PC-9 (cell line): Measurements from ENCODE around the gene STX12. TPM values are rescaled to one million over a fixed set of nuclear protein-coding genes. Genes with fewer than 3 reads are reported as not detected.
A peak's percentile ranks its signal among the peaks of the same experiment; 100 is the strongest.
"Not testable (repeated sequence)": the region's sequence is repeated elsewhere in the genome, so short reads cannot be mapped to it uniquely, and the experiment has no call there.

Experiments
- BruUV-seq: library from RNA; stranded (reverse); fragments of 400-500 nt; replicated peaks from 2 replicates; lab custom pipeline; 2021; lab: Mats Ljungman, UMichigan
- CTCF ChIA-PET: fragments of 300-600 bp; sonication (Branson Sonifier 250); formaldehyde crosslinking; loops from one replicate; lab custom pipeline; 2022; ENCODE audit warnings: antibody characterized with exemption; lab: Charles Lee
- POLR2A ChIA-PET: fragments of 300-600 bp; sonication (Branson Sonifier 250); formaldehyde crosslinking; loops from one replicate; lab custom pipeline; 2022; ENCODE audit warnings: antibody characterized with exemption; ENCODE audit not compliant: unreplicated experiment; lab: Charles Lee
- DNase-seq, 2 experiments: peaks; one replicate each; pipeline versions ENCODE4 v3.0.0 to v3.0.0-alpha.2; 2015 to 2022; ENCODE audit warnings: mixed read lengths in 1 of 2
- H2AFZ ChIP-seq: fragments of 200-600 bp; sonication (generic); 2 replicates; pipeline ENCODE4 v1.8.1; 2017; ENCODE audit warnings: antibody characterized with exemption
- H3F3A ChIP-seq: fragments of 200-600 bp; sonication (generic); 2 replicates; pipeline ENCODE4 v1.8.1; 2017; ENCODE audit warnings: antibody characterized with exemption, mild to moderate bottlenecking, low read depth; ENCODE audit not compliant: insufficient read depth
- H3K27ac ChIP-seq: fragments of 200-600 bp; sonication (generic); 2 replicates; pipeline ENCODE4 v1.6.1; 2016; ENCODE audit warnings: mixed run types
- H3K27me3 ChIP-seq: fragments of 200-600 bp; sonication (generic); 2 replicates; pipeline ENCODE4 v1.6.1; 2016; ENCODE audit warnings: low read depth, mixed run types; ENCODE audit not compliant: insufficient read depth
- H3K36me3 ChIP-seq: fragments of 200-600 bp; sonication (generic); 2 replicates; pipeline ENCODE4 v1.6.1; 2016; ENCODE audit warnings: low read depth, mixed run types
- H3K4me1 ChIP-seq: fragments of 200-600 bp; sonication (generic); replicated peaks from 2 replicates; pipeline ENCODE4 v1.6.1; 2016; ENCODE audit warnings: mixed run types; ENCODE audit not compliant: insufficient read depth
- H3K4me2 ChIP-seq: fragments of 200-600 bp; sonication (generic); 2 replicates; pipeline ENCODE4 v1.6.1; 2017; ENCODE audit warnings: mixed run types
- H3K4me3 ChIP-seq: fragments of 200-600 bp; sonication (generic); 2 replicates; pipeline ENCODE4 v1.6.1; 2016; ENCODE audit warnings: mixed run types
- H3K79me2 ChIP-seq: fragments of 200-600 bp; sonication (generic); 2 replicates; pipeline ENCODE4 v1.6.1; 2017; ENCODE audit warnings: low read depth, mixed run types
- H3K9me2 ChIP-seq: fragments of 200-600 bp; sonication (generic); 2 replicates; pipeline ENCODE4 v1.8.1; 2017; ENCODE audit warnings: mild to moderate bottlenecking; ENCODE audit not compliant: insufficient read depth
- H3K9me3 ChIP-seq: fragments of 200-600 bp; sonication (generic); 2 replicates; pipeline ENCODE4 v1.8.1; 2016; ENCODE audit warnings: low read depth; ENCODE audit not compliant: insufficient read depth
- H4K20me1 ChIP-seq: fragments of 200-600 bp; sonication (generic); 2 replicates; pipeline ENCODE4 v1.8.1; 2017; ENCODE audit not compliant: insufficient read depth
- EZH2 ChIP-seq: fragments of 200-600 bp; sonication (generic); IDR thresholded peaks from 2 replicates; pipeline ENCODE4 v1.8.0; 2017; ENCODE audit warnings: antibody characterized with exemption, low read depth
- intact Hi-C: fragments of 100-400 bp; cut with micrococcal nuclease; formaldehyde crosslinking; loops from one replicate; pipeline ENCODE4 v1.10.0; 2022; ENCODE audit not compliant: unreplicated experiment
- total RNA-seq: library from RNA; stranded (reverse); gene quantifications from 2 replicates; pipeline ENCODE4 v1.2.3, GENCODE V29; 2021
- TF ChIP-seq, protein P1 (sequence below): fragments of 200-600 bp; sonication (generic); conservative IDR thresholded peaks from 2 replicates; pipeline ENCODE4 v1.6.1; 2017; ENCODE audit warnings: mixed run types, antibody characterized with exemption, mild to moderate bottlenecking, moderate library complexity

Gene STX12
- total RNA-seq, 1 experiment from 2014 or later, result 23.7 TPM

- peaks cover 10% of the 10 kb centered on the region; the same call in 1 of the 2 replicates for H3K4me1 ChIP-seq
- intact Hi-C loops, result no loop called here
- no peak overlapping the region for H2AFZ ChIP-seq
- no peaks in the 10 kb centered on the region for H3K9me2 ChIP-seq
- no peak overlapping the region for H3K4me3 ChIP-seq
- POLR2A ChIA-PET, result interaction anchor here (0.8 kb wide), 1 partner anchor 49 kb away, joined by 8 read pairs; no protein-coding TSS in a partner anchor
- H3K4me2 ChIP-seq, result peak overlapping the region; percentile 80
- TF ChIP-seq, protein P1, sequence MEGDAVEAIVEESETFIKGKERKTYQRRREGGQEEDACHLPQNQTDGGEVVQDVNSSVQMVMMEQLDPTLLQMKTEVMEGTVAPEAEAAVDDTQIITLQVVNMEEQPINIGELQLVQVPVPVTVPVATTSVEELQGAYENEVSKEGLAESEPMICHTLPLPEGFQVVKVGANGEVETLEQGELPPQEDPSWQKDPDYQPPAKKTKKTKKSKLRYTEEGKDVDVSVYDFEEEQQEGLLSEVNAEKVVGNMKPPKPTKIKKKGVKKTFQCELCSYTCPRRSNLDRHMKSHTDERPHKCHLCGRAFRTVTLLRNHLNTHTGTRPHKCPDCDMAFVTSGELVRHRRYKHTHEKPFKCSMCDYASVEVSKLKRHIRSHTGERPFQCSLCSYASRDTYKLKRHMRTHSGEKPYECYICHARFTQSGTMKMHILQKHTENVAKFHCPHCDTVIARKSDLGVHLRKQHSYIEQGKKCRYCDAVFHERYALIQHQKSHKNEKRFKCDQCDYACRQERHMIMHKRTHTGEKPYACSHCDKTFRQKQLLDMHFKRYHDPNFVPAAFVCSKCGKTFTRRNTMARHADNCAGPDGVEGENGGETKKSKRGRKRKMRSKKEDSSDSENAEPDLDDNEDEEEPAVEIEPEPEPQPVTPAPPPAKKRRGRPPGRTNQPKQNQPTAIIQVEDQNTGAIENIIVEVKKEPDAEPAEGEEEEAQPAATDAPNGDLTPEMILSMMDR, result no peak
- no peak for DNase-seq
- no peaks in the 10 kb centered on the region for H3K36me3 ChIP-seq
- H3K9me3 ChIP-seq, result no peaks in the 10 kb centered on the region
- BruUV-seq, result no TSS peak
- H3F3A ChIP-seq, result peaks cover 5% of the 10 kb centered on the region; the same call in 1 of the 2 replicates
- H4K20me1 ChIP-seq, result no peaks in the 10 kb centered on the region; the same call in 1 of the 2 replicates
- CTCF ChIA-PET, result interaction anchor here (2.4 kb wide), 1 partner anchor 103 kb away, joined by 7 read pairs; the partner anchor contains the start of gene IFI6
- no peaks in the 10 kb centered on the region for H3K27me3 ChIP-seq
- H3K79me2 ChIP-seq, result peaks cover 17% of the 10 kb centered on the region
- no peak overlapping the region for H3K27ac ChIP-seq
These were observed 1.6 kb downstream of the STX12 start for GRCh38 chr1:27774654-27775053.

GRCh38 chr1:27775336-27775735, 2.3 kb downstream of the STX12 start:
- BruUV-seq, H3K27me3 ChIP-seq, H3F3A ChIP-seq, H3K4me2 ChIP-seq, H4K20me1 ChIP-seq, H3K4me1 ChIP-seq, DNase-seq, CTCF ChIA-PET, POLR2A ChIA-PET, intact Hi-C loops, H3K9me2 ChIP-seq, H3K27ac ChIP-seq, H2AFZ ChIP-seq, H3K4me3 ChIP-seq, H3K36me3 ChIP-seq, H3K9me3 ChIP-seq: not testable (repeated sequence)
- H3K79me2 ChIP-seq, result peaks cover 17% of the 10 kb centered on the region

DNA sequence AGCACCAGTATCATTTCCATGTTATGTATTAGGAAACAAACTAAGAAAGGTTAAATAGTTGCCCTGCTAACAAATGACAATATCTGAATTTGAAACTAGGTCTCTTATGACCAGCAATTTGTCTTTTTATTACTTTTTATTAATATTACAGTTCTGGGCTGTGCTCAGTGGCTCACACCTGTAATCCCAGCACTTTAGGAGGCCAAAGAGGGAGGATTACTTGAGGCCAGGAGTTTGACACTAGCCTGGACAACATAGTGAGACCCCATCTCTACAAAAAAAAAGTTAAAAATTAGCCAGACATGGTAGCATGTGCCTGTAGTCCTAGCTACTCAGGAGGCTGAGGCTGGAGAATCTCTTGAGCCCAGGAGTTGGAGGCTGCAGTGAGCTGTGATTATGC, 3.3 kb downstream of the STX12 start:
- H3K79me2 ChIP-seq, result peaks cover 17% of the 10 kb centered on the region
- POLR2A ChIA-PET, result interaction anchor here (0.7 kb wide), 1 partner anchor 452 kb away, joined by 5 read pairs; no protein-coding TSS in a partner anchor
- H3K9me3 ChIP-seq, H3K4me3 ChIP-seq, H2AFZ ChIP-seq, intact Hi-C loops, H3K9me2 ChIP-seq, H3K27ac ChIP-seq, BruUV-seq, H4K20me1 ChIP-seq, CTCF ChIA-PET, H3F3A ChIP-seq, H3K4me1 ChIP-seq, H3K27me3 ChIP-seq, DNase-seq, H3K36me3 ChIP-seq, H3K4me2 ChIP-seq: not testable (repeated sequence)

- DNase-seq, result no peak
- Histone ChIP-seq H3K79me2 (peaks cover 17% of the 10 kb centered on the region), H3K27ac (no peak overlapping the region), H3K9me3 (no peaks in the 10 kb centered on the region), H2AFZ (no peak overlapping the region), H3K27me3 (no peaks in the 10 kb centered on the region), H3K4me1 (peaks cover 10% of the 10 kb centered on the region; the same call in 1 of the 2 replicates), H3F3A (no peaks in the 10 kb centered on the region), H3K36me3 (no peaks in the 10 kb centered on the region), H4K20me1 (no peaks in the 10 kb centered on the region; the same call in 1 of the 2 replicates), H3K9me2 (no peaks in the 10 kb centered on the region), H3K4me3 (no peak overlapping the region), H3K4me2 (no peak overlapping the region)
- TF ChIP-seq, protein P1, result no peak
- no peak for TF ChIP-seq EZH2
- POLR2A ChIA-PET, result no interaction called here
- no TSS peak for BruUV-seq
- CTCF ChIA-PET, result no interaction called here
- intact Hi-C loops, result no loop called here
These were observed 5.0 kb downstream of the STX12 start for GRCh38 chr1:27778056-27778455.
